Tibial nerve (tissue), 4 donors: Measurements from ENCODE around the gene CTNNA2. TPM values are rescaled to one million over a fixed set of nuclear protein-coding genes. Genes with fewer than 3 reads are reported as not detected.

Source experiments
- DNase-seq, 2 donors: peaks; one replicate each; pipeline ENCODE4 v3.0.0-alpha.2; 2019; ENCODE audit warnings: low spot score in 2 of 2
- H3K27ac ChIP-seq, 4 donors: fragments of 200-600 bp; sonication (generic) in 3 of 4; one replicate each; pipeline ENCODE4 v1.5.1; 2017 to 2019; ENCODE audit warnings: mild to moderate bottlenecking in 1 of 4
- H3K27me3 ChIP-seq, 2 donors: fragments of 200-600 bp; sonication (generic) in 1 of 2; one replicate each; pipeline versions ENCODE4 v1.5.1 to v1.6.0; 2017 to 2019
- H3K36me3 ChIP-seq, 3 donors: fragments of 200-600 bp; sonication (generic); one replicate each; pipeline ENCODE4 v1.5.1; 2018 to 2019
- H3K4me1 ChIP-seq, 4 donors: fragments of 200-600 bp; sonication (generic) in 3 of 4; one replicate each; pipeline ENCODE4 v1.5.1; 2017 to 2019
- H3K4me3 ChIP-seq, 4 donors: fragments of 200-600 bp; sonication (generic) in 3 of 4; one replicate each; pipeline ENCODE4 v1.5.1; 2017 to 2019; ENCODE audit warnings: mild to moderate bottlenecking in 1 of 4, moderate library complexity in 1 of 4
- H3K9me3 ChIP-seq, 4 donors: fragments of 200-600 bp; sonication (generic) in 3 of 4; one replicate each; pipeline ENCODE4 v1.5.1; 2017 to 2019
- CTCF ChIP-seq, 5 experiments: fragments of 200-600 bp in 3 of 5; fragments of 450-650 bp in 2 of 5; sonication (generic) in 3 of 5; IDR thresholded peaks; one replicate each; pipeline ENCODE4 v1.5.1; 2016 to 2019; ENCODE audit warnings: antibody characterized with exemption in 5 of 5, mild to moderate bottlenecking in 3 of 5, moderate library complexity in 2 of 5
- EP300 ChIP-seq, 2 donors: sonication (generic); formaldehyde crosslinking; IDR thresholded peaks; one replicate each; pipeline ENCODE4 v1.6.1; 2017; ENCODE audit warnings: antibody characterized with exemption in 2 of 2, mild to moderate bottlenecking in 1 of 2
- POLR2A ChIP-seq, 2 donors: fragments of 450-650 bp; IDR thresholded peaks; one replicate each; pipeline ENCODE4 v1.6.1; 2017; ENCODE audit warnings: antibody characterized with exemption in 2 of 2, mild to moderate bottlenecking in 2 of 2, moderate library complexity in 2 of 2
- WGBS, 2 donors: methylation state at CpG; one replicate each; pipeline ENCODE4 v1.1.5; 2018; 5-methylcytosine and 5-hydroxymethylcytosine counted together
- total RNA-seq, 4 donors: library from RNA; depleted of rRNA; stranded (reverse); fragments of >200 nt; gene quantifications; one replicate each; pipeline ENCODE4 v1.1.0, GENCODE V29; 2016

Gene CTNNA2
- total RNA-seq, 4 donors from 2014 or later: 0.39 to 3.3 (median 0.75) TPM

GRCh38 chr2:80324525-80324924 lies 811.7 kb downstream of the CTNNA2 start:
- no peak for TF ChIP-seq CTCF (IDR thresholded peaks at IDR 0.05)
- no peak for TF ChIP-seq EP300 (IDR thresholded peaks at IDR 0.05)
- no peak for TF ChIP-seq POLR2A (IDR thresholded peaks at IDR 0.05)
- no peak for DNase-seq
- Histone ChIP-seq H3K9me3 (no peaks in the 10 kb centered on the region), H3K27me3 (peaks cover 0 to 9% of the 10 kb centered on the region in 2 donors), H3K27ac (no peak overlapping the region), H3K4me1 (peaks cover 0 to 3% (median 0%) of the 10 kb centered on the region in 4 donors), H3K36me3 (no peaks in the 10 kb centered on the region), H3K4me3 (no peak overlapping the region)
- 91 to 93% methylated on average over 3 of the region's 3 CpGs for WGBS, 2 donors

- no peak for DNase-seq
- Histone ChIP-seq H3K4me1 (peaks cover 0 to 3% (median 0%) of the 10 kb centered on the region in 4 donors), H3K27ac (no peak overlapping the region), H3K27me3 (peaks cover 0 to 9% of the 10 kb centered on the region in 2 donors), H3K36me3 (no peaks in the 10 kb centered on the region), H3K4me3 (no peak overlapping the region), H3K9me3 (no peaks in the 10 kb centered on the region)
- TF ChIP-seq CTCF (IDR thresholded peaks at IDR 0.05) (peak; percentile 15 to 21 (median 20)), POLR2A (IDR thresholded peaks at IDR 0.05) (no peak)
These were observed 813.4 kb downstream of the CTNNA2 start for GRCh38 chr2:80326214-80326613.

GRCh38 chr2:80326861-80327260 lies 814.0 kb downstream of the CTNNA2 start:
- Histone ChIP-seq H3K4me3 (no peak overlapping the region), H3K27me3 (peaks cover 0 to 9% of the 10 kb centered on the region in 2 donors), H3K36me3 (no peaks in the 10 kb centered on the region), H3K4me1 (peaks cover 0 to 3% (median 0%) of the 10 kb centered on the region in 4 donors), H3K27ac (no peak overlapping the region), H3K9me3 (no peaks in the 10 kb centered on the region)
- TF ChIP-seq CTCF (IDR thresholded peaks at IDR 0.05) (no peak), EP300 (IDR thresholded peaks at IDR 0.05) (no peak), POLR2A (IDR thresholded peaks at IDR 0.05) (no peak)
- no peak for DNase-seq
- 74 to 85% methylated on average over 1 of the region's 1 CpG for WGBS, 2 donors

- TF ChIP-seq EP300 (IDR thresholded peaks at IDR 0.05): no peak
- no peak for TF ChIP-seq POLR2A (IDR thresholded peaks at IDR 0.05)
- no peak for TF ChIP-seq CTCF (IDR thresholded peaks at IDR 0.05)
- WGBS, 2 donors: 71 to 73% methylated on average over 1 of the region's 1 CpG
- no peaks in the 10 kb centered on the region for H3K27me3 ChIP-seq
- peaks cover 0 to 3% (median 0%) of the 10 kb centered on the region in 4 donors for H3K4me1 ChIP-seq
- H3K27ac ChIP-seq: no peak overlapping the region
- DNase-seq: no peak
- no peaks in the 10 kb centered on the region for H3K36me3 ChIP-seq
- no peak overlapping the region for H3K4me3 ChIP-seq
- H3K9me3 ChIP-seq: no peaks in the 10 kb centered on the region
These were observed 815.3 kb downstream of the CTNNA2 start for GRCh38 chr2:80328159-80328571.

- no peak for TF ChIP-seq POLR2A (IDR thresholded peaks at IDR 0.05)
- TF ChIP-seq EP300 (IDR thresholded peaks at IDR 0.05): no peak
- TF ChIP-seq CTCF (IDR thresholded peaks at IDR 0.05): no peak
- Histone ChIP-seq H3K27me3 (no peaks in the 10 kb centered on the region), H3K4me1 (peaks cover 0 to 3% (median 0%) of the 10 kb centered on the region in 4 donors), H3K9me3 (no peaks in the 10 kb centered on the region), H3K4me3 (no peak overlapping the region), H3K36me3 (no peaks in the 10 kb centered on the region), H3K27ac (no peak overlapping the region)
- DNase-seq: no peak
- 87 to 89% methylated on average over 5 of the region's 5 CpGs for WGBS, 2 donors
These were observed 816.6 kb downstream of the CTNNA2 start for GRCh38 chr2:80329491-80329890.
